ENCODE data around the gene MAP3K7CL. TPM values are rescaled to one million over a fixed set of nuclear protein-coding genes. Genes with fewer than 3 reads are reported as not detected.

The MAP3K7CL gene
- total RNA-seq, 6 experiments from 2014 or later, result 6.2 to 11.4 (median 7.6) TPM

GRCh38 chr21:29121759-29122158, 8.7 kb upstream of the MAP3K7CL start:
- Mint-ChIP-seq H3K9me3 (no peaks in the 10 kb centered on the region), H3K36me3 (ENCODE audit: low read depth) (no peaks in the 10 kb centered on the region), H3K4me1 (ENCODE audit: low read depth) (peaks cover 14% of the 10 kb centered on the region), H3K27ac (no peak overlapping the region), H3K4me3 (no peak overlapping the region), H3K27me3 (ENCODE audit: insufficient read depth) (no peaks in the 10 kb centered on the region; the same call in 1 of the 2 replicates)
- DNase-seq, result no peak
- TF ChIP-seq CTCF (IDR thresholded peaks at IDR 0.05), result no peak

- Mint-ChIP-seq H3K9me3 (no peaks in the 10 kb centered on the region; the same call in 1 of the 2 replicates), H3K27ac (no peak overlapping the region), H3K4me1 (ENCODE audit: low read depth) (peaks cover 18% of the 10 kb centered on the region), H3K36me3 (ENCODE audit: low read depth) (no peaks in the 10 kb centered on the region; the same call in 1 of the 2 replicates), H3K27me3 (ENCODE audit: insufficient read depth) (no peaks in the 10 kb centered on the region; the same call in 1 of the 2 replicates), H3K4me3 (no peak overlapping the region)
- no peak for DNase-seq
- TF ChIP-seq CTCF (IDR thresholded peaks at IDR 0.05), result no peak
These were observed 5.8 kb upstream of the MAP3K7CL start for GRCh38 chr21:29124645-29125044.

- Mint-ChIP-seq H3K4me1 (ENCODE audit: low read depth) (peaks cover 23% of the 10 kb centered on the region), H3K9me3 (no peaks in the 10 kb centered on the region; the same call in 1 of the 2 replicates), H3K4me3 (no peak overlapping the region), H3K36me3 (ENCODE audit: low read depth) (no peaks in the 10 kb centered on the region; the same call in 1 of the 2 replicates), H3K27ac (no peak overlapping the region), H3K27me3 (ENCODE audit: insufficient read depth) (no peaks in the 10 kb centered on the region; the same call in 1 of the 2 replicates)
- DNase-seq, result no peak
- no peak for TF ChIP-seq CTCF (IDR thresholded peaks at IDR 0.05)
These were observed 5.3 kb upstream of the MAP3K7CL start for GRCh38 chr21:29125191-29125590.

- no peak for TF ChIP-seq CTCF (IDR thresholded peaks at IDR 0.05)
- Mint-ChIP-seq H3K27ac (no peak overlapping the region), H3K36me3 (ENCODE audit: low read depth) (no peaks in the 10 kb centered on the region; the same call in 1 of the 2 replicates), H3K4me1 (ENCODE audit: low read depth) (peaks cover 31% of the 10 kb centered on the region), H3K4me3 (no peak overlapping the region), H3K9me3 (no peaks in the 10 kb centered on the region; the same call in 1 of the 2 replicates), H3K27me3 (ENCODE audit: insufficient read depth) (no peaks in the 10 kb centered on the region; the same call in 1 of the 2 replicates)
- DNase-seq, result no peak
These were observed 4.5 kb upstream of the MAP3K7CL start for GRCh38 chr21:29125979-29126378.

GRCh38 chr21:29133241-29133640, 2.8 kb downstream of the MAP3K7CL start:
- H3K27ac Mint-ChIP-seq, result no peak overlapping the region
- H3K9me3 Mint-ChIP-seq, result no peaks in the 10 kb centered on the region; the same call in 1 of the 2 replicates
- H3K4me3 Mint-ChIP-seq, result no peak overlapping the region
- no peaks in the 10 kb centered on the region for H3K27me3 Mint-ChIP-seq (ENCODE audit: insufficient read depth)
- DNase-seq, result no peak
- TF ChIP-seq CTCF (IDR thresholded peaks at IDR 0.05), result no peak
- no peaks in the 10 kb centered on the region; the same call in none of the 2 replicates for H3K36me3 Mint-ChIP-seq (ENCODE audit: low read depth)
- H3K4me1 Mint-ChIP-seq (ENCODE audit: low read depth), result peaks cover 41% of the 10 kb centered on the region

Measured in HFFc6 (cell line).